Sigmoid colon (tissue), 7 donors: ENCODE results near the gene ABRACL. TPM values are rescaled to one million over a fixed set of nuclear protein-coding genes. Genes with fewer than 3 reads are reported as not detected.

ENCODE experiments used
- DNase-seq: peaks from one replicate; pipeline ENCODE4 v3.0.0-alpha.2; 2019
- H3K27ac ChIP-seq, 4 donors: fragments of 200-600 bp; sonication (generic); one replicate each; pipeline ENCODE4 v1.5.1; 2016 to 2019; ENCODE audit warnings: mild to moderate bottlenecking in 1 of 4
- H3K27me3 ChIP-seq, 3 donors: fragments of 200-600 bp; sonication (generic); one replicate each; pipeline ENCODE4 v1.5.1; 2019; ENCODE audit warnings: mild to moderate bottlenecking in 1 of 3
- H3K36me3 ChIP-seq, 4 donors: fragments of 200-600 bp; sonication (generic); one replicate each; pipeline ENCODE4 v1.5.1; 2016 to 2019
- H3K4me1 ChIP-seq, 4 donors: fragments of 200-600 bp; sonication (generic); one replicate each; pipeline ENCODE4 v1.5.1; 2017 to 2019
- H3K4me3 ChIP-seq, 4 donors: fragments of 200-600 bp; sonication (generic); one replicate each; pipeline ENCODE4 v1.5.1; 2017 to 2019; ENCODE audit warnings: mild to moderate bottlenecking in 2 of 4, moderate library complexity in 1 of 4
- H3K9me3 ChIP-seq, 4 donors: fragments of 200-600 bp in 3 of 4; sonication (generic) in 3 of 4; one replicate each; pipeline versions ENCODE4 v1.5.1 to v1.6.1; 2013 to 2019
- EP300 ChIP-seq, 4 donors: sonication (generic); formaldehyde crosslinking; IDR thresholded peaks; one replicate each; pipeline ENCODE4 v1.6.1; 2017; ENCODE audit warnings: antibody characterized with exemption in 4 of 4
- POLR2A ChIP-seq, 2 donors: fragments of 450-650 bp; IDR thresholded peaks; one replicate each; pipeline ENCODE4 v1.6.1; 2016; ENCODE audit warnings: antibody characterized with exemption in 2 of 2, mild to moderate bottlenecking in 2 of 2, moderate library complexity in 2 of 2
- POLR2AphosphoS5 ChIP-seq, 4 donors: sonication (generic); formaldehyde crosslinking; IDR thresholded peaks; one replicate each; pipeline ENCODE4 v1.6.1; 2017; ENCODE audit warnings: antibody characterized with exemption in 4 of 4
- WGBS, 2 donors: extraction: QIAGEN DNeasy Blood & Tissue Kit; methylation state at CpG; one replicate each; pipeline ENCODE4 v1.1.7; 2013; 5-methylcytosine and 5-hydroxymethylcytosine counted together
- intact Hi-C: fragments of 100-400 bp; cut with DNase I; formaldehyde crosslinking; loops from one replicate; pipeline ENCODE4 v1.15.1; 2023
- polyA plus RNA-seq, 3 donors: library from polyadenylated mRNA; stranded (reverse); fragments of 200-250 nt; gene quantifications; one replicate each; pipeline ENCODE4 v1.2.3, GENCODE V29; 2013
- total RNA-seq, 4 donors: library from RNA; depleted of rRNA; stranded (reverse); fragments of >200 nt; gene quantifications; one replicate each; pipeline ENCODE4 v1.1.0, GENCODE V29; 2016
- TF ChIP-seq, protein P1 (sequence below), 4 experiments: fragments of 450-650 bp in 3 of 4; fragments of 200-600 bp in 1 of 4; IDR thresholded peaks; one replicate each; pipeline ENCODE4 v1.5.1; 2016 to 2019; ENCODE audit warnings: antibody characterized with exemption in 4 of 4, mild to moderate bottlenecking in 3 of 4, moderate library complexity in 2 of 4
- donor health status: healthy with polysubstance abuse.
- donor health status: Bipolar disorder and iron deficiency.
- donor health status: healthy.

ABRACL gene
- total RNA-seq (1 to 10 TPM; 6.8 to 7.7 (median 7.4) TPM), polyA plus RNA-seq (100 to 1,000 TPM; 144 to 529 (median 303) TPM)

- H3K4me3 ChIP-seq = peak within 1 kb of the TSS; percentile 74 to 96 (median 88)
- H3K27me3 ChIP-seq = no peaks in the 10 kb centered on the region
- peak; percentile 81 for DNase-seq
- peaks cover 0 to under 1% (median 0%) of the 10 kb centered on the region in 4 donors for H3K36me3 ChIP-seq
- H3K27ac ChIP-seq = peak within 1 kb of the TSS; percentile 77 to 92 (median 86)
- peaks cover 0 to 20% (median 8%) of the 10 kb centered on the region in 4 donors for H3K4me1 ChIP-seq
- TF ChIP-seq EP300 (IDR thresholded peaks at IDR 0.05) (no peak), POLR2AphosphoS5 (IDR thresholded peaks at IDR 0.05) (peak in 3 of 4 donors; percentile 9 to 48 (median 27)), POLR2A (IDR thresholded peaks at IDR 0.05) (no peak)
- 0 to 1% methylated on average over 77 of the region's 77 CpGs for WGBS, 2 donors
- intact Hi-C loops = loop anchor here (2.0 kb wide), 2 partner anchors 40 to 106 kb away; partner anchors contain the start of genes HECA and REPS1
- no peaks in the 10 kb centered on the region for H3K9me3 ChIP-seq
Observed at GRCh38 chr6:139028658-139029469, at the start of gene ABRACL. Gene ABRACL, plus strand, starts transcription at chr6:139028745. Its CDS starts 5,416 bp downstream, at chr6:139034161.

DNA sequence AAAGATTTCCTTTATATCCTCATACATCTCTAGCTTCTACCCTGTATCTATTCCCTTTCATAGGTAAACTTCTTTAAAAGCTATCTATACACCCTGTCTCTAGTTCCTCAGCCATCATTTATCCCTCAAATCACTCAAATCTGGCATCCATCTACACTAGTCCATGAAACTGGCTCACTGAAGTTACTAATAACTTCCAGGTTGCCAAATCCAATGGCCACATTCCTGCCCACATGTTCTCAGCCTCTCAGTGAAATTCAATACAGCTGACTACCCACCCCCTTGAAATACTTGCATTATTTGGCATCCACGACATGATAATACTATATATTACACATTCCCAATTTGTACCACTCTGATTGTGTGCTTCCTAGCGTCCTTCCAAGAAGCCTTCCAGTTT lies 49.2 kb upstream of the ABRACL start:
- Histone ChIP-seq H3K27me3 (no peaks in the 10 kb centered on the region), H3K27ac (no peak overlapping the region), H3K4me3 (no peak overlapping the region), H3K9me3 (no peaks in the 10 kb centered on the region), H3K4me1 (peaks cover 0 to 33% (median 22%) of the 10 kb centered on the region in 4 donors), H3K36me3 (no peaks in the 10 kb centered on the region)
- no peak for DNase-seq
- WGBS, 2 donors = 92 to 93% methylated on average over 2 of the region's 2 CpGs
- TF ChIP-seq EP300 (IDR thresholded peaks at IDR 0.05) (no peak), POLR2A (IDR thresholded peaks at IDR 0.05) (no peak), POLR2AphosphoS5 (IDR thresholded peaks at IDR 0.05) (no peak)
- TF ChIP-seq, protein P1, sequence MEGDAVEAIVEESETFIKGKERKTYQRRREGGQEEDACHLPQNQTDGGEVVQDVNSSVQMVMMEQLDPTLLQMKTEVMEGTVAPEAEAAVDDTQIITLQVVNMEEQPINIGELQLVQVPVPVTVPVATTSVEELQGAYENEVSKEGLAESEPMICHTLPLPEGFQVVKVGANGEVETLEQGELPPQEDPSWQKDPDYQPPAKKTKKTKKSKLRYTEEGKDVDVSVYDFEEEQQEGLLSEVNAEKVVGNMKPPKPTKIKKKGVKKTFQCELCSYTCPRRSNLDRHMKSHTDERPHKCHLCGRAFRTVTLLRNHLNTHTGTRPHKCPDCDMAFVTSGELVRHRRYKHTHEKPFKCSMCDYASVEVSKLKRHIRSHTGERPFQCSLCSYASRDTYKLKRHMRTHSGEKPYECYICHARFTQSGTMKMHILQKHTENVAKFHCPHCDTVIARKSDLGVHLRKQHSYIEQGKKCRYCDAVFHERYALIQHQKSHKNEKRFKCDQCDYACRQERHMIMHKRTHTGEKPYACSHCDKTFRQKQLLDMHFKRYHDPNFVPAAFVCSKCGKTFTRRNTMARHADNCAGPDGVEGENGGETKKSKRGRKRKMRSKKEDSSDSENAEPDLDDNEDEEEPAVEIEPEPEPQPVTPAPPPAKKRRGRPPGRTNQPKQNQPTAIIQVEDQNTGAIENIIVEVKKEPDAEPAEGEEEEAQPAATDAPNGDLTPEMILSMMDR (IDR thresholded peaks at IDR 0.05) = no peak
- intact Hi-C loops = no loop called here

DNA sequence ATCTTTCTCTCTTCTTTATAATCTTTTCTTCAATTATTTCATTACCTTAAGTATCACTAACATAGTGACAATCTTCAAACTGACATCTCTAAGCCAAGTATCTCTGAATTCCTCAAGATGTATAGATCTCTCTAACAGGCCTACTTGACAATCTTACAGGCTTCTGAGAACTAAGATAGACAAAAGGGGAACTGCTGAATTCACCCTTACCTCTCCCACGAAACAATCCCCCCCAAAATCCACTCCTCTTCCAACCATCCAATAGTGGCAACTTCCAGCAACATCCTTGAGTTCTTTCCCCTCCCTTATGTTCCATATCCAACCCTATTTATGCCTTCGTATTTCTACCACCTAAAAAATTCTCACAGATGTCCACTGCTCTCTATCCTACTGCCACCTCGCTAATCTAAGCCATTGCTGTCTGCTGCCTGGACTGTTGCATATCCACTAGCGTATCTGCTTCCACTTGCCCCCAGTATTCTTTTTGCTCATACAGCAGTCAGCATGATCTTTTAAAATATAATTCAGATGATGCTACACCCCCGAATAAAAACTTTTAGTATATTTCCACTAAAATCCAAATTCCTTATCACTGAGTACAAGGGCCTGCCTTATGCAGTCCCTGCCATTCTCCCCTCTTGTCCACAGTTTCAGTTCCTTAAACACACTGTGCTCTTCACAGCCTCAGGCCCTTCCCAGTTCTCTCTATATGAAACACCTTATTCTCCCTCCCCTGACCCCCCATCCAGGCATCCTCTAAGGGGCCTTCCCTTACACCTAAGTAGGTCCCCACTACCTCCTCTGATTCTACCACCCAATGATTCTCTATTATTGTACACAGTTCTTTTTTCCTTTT lies 48.5 kb upstream of the ABRACL start:
- WGBS, 2 donors = 92 to 94% methylated on average over 5 of the region's 5 CpGs
- intact Hi-C loops = loop anchor here (10.0 kb wide), 1 partner anchor 575 kb away; the partner anchor contains the start of gene HEBP2
- Histone ChIP-seq H3K27ac (no peak overlapping the region), H3K9me3 (no peaks in the 10 kb centered on the region), H3K4me3 (no peak overlapping the region), H3K36me3 (no peaks in the 10 kb centered on the region), H3K4me1 (peaks cover 0 to 39% (median 24%) of the 10 kb centered on the region in 4 donors), H3K27me3 (no peaks in the 10 kb centered on the region)
- TF ChIP-seq, protein P1 (IDR thresholded peaks at IDR 0.05) = no peak
- TF ChIP-seq EP300 (IDR thresholded peaks at IDR 0.05) (no peak), POLR2A (IDR thresholded peaks at IDR 0.05) (no peak), POLR2AphosphoS5 (IDR thresholded peaks at IDR 0.05) (no peak)
- no peak for DNase-seq

- H3K4me1 ChIP-seq = peaks cover 0 to 50% (median 34%) of the 10 kb centered on the region in 4 donors
- DNase-seq = no peak
- no peaks in the 10 kb centered on the region for H3K9me3 ChIP-seq
- intact Hi-C loops = loop anchor here (10.0 kb wide), 1 partner anchor 577 kb away; the partner anchor contains the start of gene HEBP2
- H3K27ac ChIP-seq = no peak overlapping the region
- H3K36me3 ChIP-seq = no peaks in the 10 kb centered on the region
- no peaks in the 10 kb centered on the region for H3K27me3 ChIP-seq
- TF ChIP-seq POLR2AphosphoS5 (IDR thresholded peaks at IDR 0.05) = no peak
- TF ChIP-seq EP300 (IDR thresholded peaks at IDR 0.05) = no peak
- no peak for TF ChIP-seq POLR2A (IDR thresholded peaks at IDR 0.05)
- TF ChIP-seq, protein P1 (IDR thresholded peaks at IDR 0.05) = no peak
- H3K4me3 ChIP-seq = no peak overlapping the region
- 72 to 78% methylated on average over 2 of the region's 2 CpGs for WGBS, 2 donors
Observed at GRCh38 chr6:138981416-138981815, 47.1 kb upstream of the ABRACL start.
